ENCODE data around the gene MYOF.
"Not testable (repeated sequence)": the region's sequence is repeated elsewhere in the genome, so short reads cannot be mapped to it uniquely, and the experiment has no call there.

MYOF gene

DNA sequence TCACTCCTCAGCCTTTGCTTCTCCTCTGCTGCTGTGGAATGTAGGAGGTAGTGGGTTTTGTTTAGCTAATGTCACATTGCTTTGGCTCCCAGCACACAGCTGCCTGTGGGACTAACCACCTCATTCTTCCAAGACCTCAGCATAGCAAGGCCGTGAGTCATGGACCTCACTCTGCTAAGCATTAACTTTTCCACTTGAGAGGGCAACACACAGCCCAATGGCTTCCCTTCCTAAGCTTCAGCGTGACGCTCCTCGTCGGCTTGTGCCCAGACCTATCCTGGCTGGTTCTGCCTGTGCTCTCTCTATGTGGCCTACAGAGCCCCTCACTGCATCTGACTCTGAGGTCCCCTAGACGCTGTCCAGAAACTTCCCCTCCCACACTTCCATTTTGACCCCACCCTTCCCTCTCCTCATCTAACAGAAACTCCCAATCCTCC, 23.3 kb downstream of the MYOF start:
- DNase-seq: peak in 2 of 58 donors; percentile 3 to 22

- DNase-seq: no peak
Observed at GRCh38 chr10:93457511-93457910, 24.6 kb downstream of the MYOF start.

DNA sequence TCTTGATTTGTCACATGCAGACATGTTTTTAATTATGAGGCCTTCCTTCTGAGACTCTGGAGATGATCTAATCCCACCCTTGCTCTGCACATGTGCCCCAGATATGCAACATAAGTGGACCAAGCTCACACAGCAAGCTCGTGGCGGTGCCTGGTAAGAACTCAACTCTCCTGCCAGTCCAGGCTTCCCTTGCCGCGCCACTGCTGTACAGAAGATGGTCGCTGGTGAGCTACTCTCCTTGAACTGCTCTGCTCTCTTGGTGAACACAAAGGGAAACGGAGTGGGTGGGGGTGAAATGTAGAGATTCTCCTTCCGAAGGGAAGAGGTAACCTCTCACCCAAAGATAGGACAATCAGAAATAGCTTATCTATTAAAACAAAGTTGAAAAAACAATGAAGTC, 25.7 kb downstream of the MYOF start:
- no peak for DNase-seq

DNA sequence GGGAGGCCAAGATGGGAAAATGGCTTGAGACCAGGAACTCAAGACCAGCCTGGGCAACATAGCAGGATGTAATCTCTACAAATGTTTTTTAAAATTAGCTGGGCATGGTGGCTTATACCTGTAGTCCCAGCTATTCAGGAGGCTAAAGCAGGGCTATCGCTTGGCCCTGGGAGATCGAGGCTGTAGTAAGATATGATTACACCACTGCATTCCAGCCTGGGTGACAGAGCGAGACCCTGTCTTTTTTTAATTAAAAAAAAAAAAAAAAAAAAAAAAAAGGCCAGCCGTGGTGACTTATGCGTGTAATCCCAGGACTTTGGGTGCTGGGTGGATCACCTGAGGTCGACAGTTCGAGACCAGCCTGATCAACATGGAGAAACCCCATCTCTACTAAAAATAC, 27.4 kb downstream of the MYOF start:
- no peak for DNase-seq

- DNase-seq: no peak
Observed at GRCh38 chr10:93454146-93454545, 28.0 kb downstream of the MYOF start.

- no peak for DNase-seq
Observed at GRCh38 chr10:93452143-93452542, 30.0 kb downstream of the MYOF start.

DNA sequence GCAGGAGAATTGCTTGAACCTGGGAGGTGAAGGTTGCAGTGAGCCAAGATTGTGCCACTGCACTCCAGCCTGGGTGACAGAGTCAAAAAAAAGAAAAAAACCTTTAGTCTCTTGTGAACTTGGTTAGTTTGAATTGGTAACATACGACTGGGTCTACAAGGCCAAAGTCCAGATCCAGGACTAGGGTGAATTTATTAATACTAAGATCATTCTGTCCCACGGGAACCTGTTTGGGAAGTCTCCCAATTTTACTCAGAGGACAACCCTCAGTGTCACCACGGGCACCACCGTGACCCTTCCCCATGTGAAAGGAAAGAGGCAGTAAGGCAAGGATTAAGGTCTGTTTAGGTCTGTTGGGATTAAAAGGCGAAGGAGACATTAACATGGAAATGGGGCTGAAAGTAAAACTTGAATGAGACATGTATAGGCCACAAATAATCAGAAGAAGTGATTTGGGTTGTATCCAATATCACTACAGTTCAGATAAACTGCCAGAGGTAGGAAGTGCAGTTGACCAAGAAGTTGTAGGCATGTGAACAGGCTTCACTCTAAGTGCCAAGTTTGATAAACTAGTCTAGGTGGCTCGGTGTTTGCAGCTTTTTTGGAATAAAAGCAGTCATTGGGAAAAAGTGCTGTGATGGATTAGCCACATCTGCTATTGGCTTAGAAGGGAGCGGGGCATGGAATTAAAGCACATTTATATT, 30.7 kb downstream of the MYOF start:
- DNase-seq: no peak

DNA sequence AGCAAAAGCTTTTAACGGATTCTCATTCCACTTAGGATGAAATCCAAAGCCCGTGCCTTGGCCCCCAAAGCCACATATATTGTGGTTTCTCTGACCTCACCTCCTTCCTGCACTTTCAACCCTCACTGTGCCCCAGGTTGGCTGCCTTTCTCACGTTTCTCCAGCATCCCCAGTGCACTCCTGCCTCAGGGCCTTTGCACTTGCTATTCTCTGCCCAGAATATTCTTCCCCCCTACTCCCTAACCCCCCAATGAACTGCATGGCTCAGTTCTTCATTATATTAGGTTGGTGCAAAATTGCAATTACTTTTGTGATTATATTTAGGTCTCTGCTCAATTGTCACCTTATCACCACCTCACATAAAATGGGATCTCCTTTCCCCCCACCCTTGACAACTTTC, 34.2 kb downstream of the MYOF start:
- DNase-seq: no peak

DNA sequence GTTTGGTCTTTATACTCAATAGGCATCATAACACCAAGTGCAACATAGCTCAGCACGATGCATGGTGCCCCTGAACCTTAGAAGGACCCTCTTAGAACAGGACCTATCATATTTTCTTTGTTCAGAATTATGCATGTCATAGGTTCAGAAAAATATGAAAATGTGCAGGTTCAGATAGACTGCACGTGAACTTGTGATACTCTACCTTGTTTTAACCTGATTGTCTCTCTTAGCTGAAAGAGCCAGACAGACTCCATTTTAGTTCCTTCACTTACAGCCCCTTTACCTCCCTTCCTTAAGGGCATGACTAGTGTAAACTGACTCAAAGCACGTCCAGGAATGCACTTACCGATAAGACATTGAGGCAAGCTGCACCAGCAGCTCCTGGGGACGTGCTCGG, 35.1 kb downstream of the MYOF start:
- no peak for DNase-seq

DNA sequence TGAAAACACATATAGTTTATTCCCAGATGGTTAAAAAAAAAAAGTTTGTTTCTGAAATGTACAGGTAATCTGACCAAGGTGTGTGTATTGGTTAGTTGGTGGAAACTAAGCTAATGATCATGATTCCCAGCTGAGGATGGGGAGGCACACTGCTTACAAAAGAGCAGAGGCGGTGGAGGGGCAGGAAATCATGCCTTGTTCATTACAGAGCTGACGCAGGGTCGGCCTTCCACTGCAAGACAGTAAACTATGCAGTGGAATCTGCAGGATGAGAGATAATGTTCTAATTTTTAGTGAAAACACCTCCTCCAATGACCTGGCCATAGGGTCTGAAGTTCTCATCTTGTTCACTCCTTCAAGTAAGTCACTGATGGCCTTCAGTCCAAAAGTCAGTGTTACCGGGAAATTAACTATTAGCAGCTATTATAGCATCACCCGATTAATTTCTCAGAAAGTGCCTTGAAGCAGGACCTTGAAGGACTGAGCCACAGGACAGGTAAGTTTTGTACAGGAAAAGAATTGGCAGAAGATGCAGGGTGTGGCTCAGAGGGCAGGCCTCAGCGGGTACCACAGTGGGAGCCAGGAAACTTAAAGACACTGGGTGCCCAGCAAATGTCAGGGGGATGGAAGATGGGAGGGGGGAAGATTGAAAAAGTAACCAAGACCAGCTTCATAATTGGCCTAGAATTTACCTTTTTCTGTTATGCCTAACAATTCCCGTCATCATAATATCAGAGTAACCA, 36.0 kb downstream of the MYOF start:
- no peak for DNase-seq

- peak in 41 of 58 donors; percentile 8 to 78 (median 32) for DNase-seq
Observed at GRCh38 chr10:93445097-93445960, 36.8 kb downstream of the MYOF start.

GRCh38 chr10:93443481-93443880, 38.7 kb downstream of the MYOF start:
- no peak for DNase-seq

- DNase-seq: not testable (repeated sequence)
Observed at GRCh38 chr10:93442721-93443120, 39.4 kb downstream of the MYOF start.

- no peak for DNase-seq
Observed at GRCh38 chr10:93440591-93441091, 41.5 kb downstream of the MYOF start.

GRCh38 chr10:93438613-93439253, 43.4 kb downstream of the MYOF start:
- DNase-seq: no peak

DNA sequence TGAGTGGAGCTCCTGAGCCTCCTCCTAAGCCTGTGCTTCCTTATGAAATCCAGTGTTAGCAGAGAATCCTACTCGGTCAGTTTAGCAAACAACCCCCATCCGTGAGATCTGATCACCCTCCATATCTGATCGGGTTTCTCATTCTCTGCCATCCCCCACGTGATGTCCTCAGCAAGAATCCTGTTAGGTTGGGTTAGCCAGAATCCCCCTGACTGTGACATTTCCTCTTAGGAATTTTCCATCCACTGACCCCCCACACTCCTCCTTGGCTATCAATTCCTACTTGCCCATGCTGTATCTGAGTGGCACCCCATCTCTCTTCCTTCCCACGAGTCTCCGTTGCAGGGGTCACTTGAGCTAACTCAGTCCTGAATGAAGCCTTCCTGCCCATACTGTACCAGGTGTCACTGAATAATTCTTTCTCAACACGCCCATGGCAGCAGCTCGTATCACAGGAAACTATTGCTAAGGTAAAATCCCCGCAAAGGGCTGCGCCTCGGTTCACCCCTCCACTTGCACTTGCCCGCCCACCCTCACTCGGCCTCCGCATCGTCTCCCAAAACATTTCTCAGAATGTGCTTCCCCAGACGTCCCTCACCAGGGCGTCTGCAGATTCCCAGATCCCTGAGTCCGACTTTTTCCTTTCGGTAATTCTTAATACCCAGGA, 44.1 kb downstream of the MYOF start:
- DNase-seq: no peak

DNA sequence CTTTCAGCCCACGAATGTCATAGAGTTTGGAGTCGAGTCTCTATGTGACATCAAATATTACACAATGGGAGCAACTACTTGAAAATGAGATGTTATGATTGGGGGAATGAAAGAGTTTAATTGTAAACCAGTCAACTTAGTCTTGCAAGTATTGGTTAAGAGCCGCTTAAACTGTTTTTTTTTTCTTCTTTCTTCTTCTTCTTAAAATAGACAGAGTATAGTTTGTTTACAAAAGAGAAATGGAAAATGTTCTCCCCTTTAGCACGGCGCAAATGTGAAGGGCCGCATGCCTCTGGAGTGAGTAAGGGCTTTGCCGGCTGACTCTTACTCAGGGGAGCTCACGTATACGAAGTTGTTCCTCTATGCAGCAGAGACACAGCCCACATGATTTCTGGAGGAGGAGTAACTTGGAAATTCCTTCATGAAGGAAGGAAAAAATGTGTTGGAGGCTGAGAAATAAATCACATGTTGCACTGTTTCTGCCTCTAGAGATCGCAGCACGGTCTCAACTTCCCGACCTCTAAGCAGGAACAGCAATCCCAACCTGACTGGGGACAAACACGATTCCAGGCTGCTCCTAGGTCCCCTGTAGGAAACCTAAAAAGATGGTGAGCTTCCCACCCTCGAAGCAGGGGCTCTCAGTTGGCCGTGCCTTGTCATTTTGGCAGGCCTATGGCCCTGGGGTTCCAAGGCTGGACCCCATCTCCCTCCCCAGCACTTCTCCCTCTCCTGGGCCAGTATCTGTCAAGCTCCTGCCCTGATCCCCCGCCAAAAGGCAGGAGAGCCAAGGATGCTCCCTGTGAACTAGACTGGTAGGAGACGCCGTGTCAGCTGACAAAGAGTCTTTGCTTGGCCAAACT, 44.8 kb downstream of the MYOF start:
- peak in 9 of 58 donors; percentile 8 to 55 (median 18) for DNase-seq

DNA sequence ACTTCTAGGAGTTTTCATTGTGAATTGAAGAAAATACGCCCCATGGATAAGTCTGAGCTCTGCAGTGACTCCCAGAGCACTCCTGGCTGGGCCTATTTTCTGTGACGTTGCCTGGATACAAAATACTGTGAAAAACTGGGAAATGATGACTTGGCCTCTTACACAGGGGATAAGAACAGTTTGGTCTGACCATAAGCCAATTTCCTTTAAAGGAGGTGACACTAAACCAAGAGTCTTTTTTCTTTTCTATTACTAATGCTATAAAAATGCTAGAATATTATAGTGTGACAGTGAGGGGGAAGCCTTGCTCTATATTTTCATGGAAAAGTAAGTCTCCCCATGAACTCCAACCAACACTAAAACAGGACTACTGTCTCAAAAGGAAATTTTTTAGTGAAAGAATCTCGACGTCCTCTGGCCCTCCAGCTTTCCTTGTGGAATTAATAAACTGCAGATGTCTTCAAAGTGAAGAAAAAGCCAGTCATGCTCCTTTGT, 45.5 kb downstream of the MYOF start:
- peak in 3 of 58 donors; percentile 20 to 26 (median 22) for DNase-seq

DNA sequence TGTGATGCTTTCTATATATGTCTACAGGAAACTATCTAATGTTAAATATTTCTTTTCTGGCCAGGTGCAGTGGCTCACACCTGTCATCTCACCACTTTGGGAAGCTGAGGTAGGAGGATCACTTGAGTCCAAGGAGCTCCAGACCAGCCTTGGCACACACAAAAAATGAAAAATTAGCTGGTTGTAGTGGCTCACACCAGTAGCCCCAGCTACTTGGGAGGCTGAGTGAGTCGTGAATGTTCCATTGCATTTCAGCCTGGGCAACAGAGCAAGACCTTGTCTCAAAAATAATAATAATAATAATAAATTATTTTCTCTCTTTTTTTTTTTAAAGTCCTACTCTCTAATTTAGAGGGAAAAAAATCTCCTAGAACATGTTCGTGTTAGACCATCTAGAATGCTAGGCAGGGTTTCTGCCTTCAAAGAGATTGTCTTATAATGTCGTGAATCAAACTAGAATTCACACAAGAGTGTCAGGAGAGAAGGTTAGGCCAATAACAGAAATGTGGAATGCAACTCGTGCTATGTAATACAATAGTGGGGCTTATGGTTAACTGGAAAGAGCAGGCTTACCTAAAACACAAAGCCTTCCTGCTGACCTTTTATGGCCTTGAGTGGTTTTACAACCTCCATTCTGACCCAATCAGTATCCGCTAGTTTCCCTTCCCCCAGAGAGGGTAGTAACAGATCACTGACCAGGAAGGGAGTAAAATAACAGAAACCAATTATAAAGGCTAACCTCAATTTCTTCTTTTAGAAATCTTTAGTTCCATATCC, 46.3 kb downstream of the MYOF start:
- DNase-seq: no peak
